Mesendoderm (in vitro differentiated cells): Measurements from ENCODE around the gene FSTL4.

Source experiments
- DNase-seq: peaks from one replicate; pipeline ENCODE4 v3.0.0; 2013
- H2AK5ac ChIP-seq: 2 replicates; pipeline ENCODE4 v1.6.1; 2013; ENCODE audit warnings: low read length, inconsistent platforms
- H2BK120ac ChIP-seq: 2 replicates; pipeline ENCODE4 v1.6.1; 2013; ENCODE audit warnings: low read depth, mild to moderate bottlenecking, low read length, moderate library complexity, mixed read lengths
- H2BK15ac ChIP-seq: replicated peaks from 2 replicates; pipeline ENCODE4 v1.6.1; 2013; ENCODE audit warnings: low read depth, mild to moderate bottlenecking, moderate library complexity
- H2BK5ac ChIP-seq: 2 replicates; pipeline ENCODE4 v1.6.1; 2013; ENCODE audit warnings: low read length, inconsistent platforms
- H3K18ac ChIP-seq: 2 replicates; pipeline ENCODE4 v1.6.1; 2013; ENCODE audit warnings: mild to moderate bottlenecking, low read length, mixed read lengths
- H3K23ac ChIP-seq: one replicate; pipeline ENCODE4 v1.6.1; 2013; ENCODE audit warnings: low read length
- H3K27ac ChIP-seq: 2 replicates; pipeline ENCODE4 v1.5.1; 2013; ENCODE audit warnings: low read depth, mild to moderate bottlenecking, inconsistent platforms, low read length, moderate library complexity
- H3K27me3 ChIP-seq: 2 replicates; pipeline ENCODE4 v1.6.1; 2013; ENCODE audit warnings: low read length, control low read depth, mild to moderate bottlenecking, inconsistent platforms; ENCODE audit not compliant: insufficient read depth, poor library complexity
- H3K36me3 ChIP-seq: 2 replicates; pipeline ENCODE4 v1.6.1; 2013; ENCODE audit warnings: low read length, inconsistent platforms; ENCODE audit not compliant: control insufficient read depth, insufficient read depth
- H3K4ac ChIP-seq: one replicate; pipeline ENCODE4 v1.6.1; 2013; ENCODE audit warnings: low read depth, mild to moderate bottlenecking, low read length, moderate library complexity
- H3K4me1 ChIP-seq: 2 replicates; pipeline ENCODE4 v1.6.1; 2013; ENCODE audit warnings: low read depth, low read length, inconsistent platforms; ENCODE audit not compliant: control insufficient read depth
- H3K4me2 ChIP-seq: 2 replicates; pipeline ENCODE4 v1.6.1; 2013; ENCODE audit warnings: low read length
- H3K4me3 ChIP-seq: 2 replicates; pipeline ENCODE4 v1.5.1; 2013; ENCODE audit warnings: mild to moderate bottlenecking, low read length
- H3K56ac ChIP-seq: one replicate; pipeline ENCODE4 v1.6.1; 2013; ENCODE audit warnings: low read length
- H3K79me1 ChIP-seq: 2 replicates; pipeline ENCODE4 v1.6.1; 2013; ENCODE audit warnings: low read length, inconsistent platforms
- H3K79me2 ChIP-seq: 2 replicates; pipeline ENCODE4 v1.6.1; 2013; ENCODE audit warnings: mild to moderate bottlenecking, low read length; ENCODE audit not compliant: control insufficient read depth, insufficient read depth
- H3K9ac ChIP-seq: 2 replicates; pipeline ENCODE4 v1.6.1; 2013; ENCODE audit warnings: low read length, inconsistent platforms
- H4K5ac ChIP-seq: one replicate; pipeline ENCODE4 v1.6.1; 2013; ENCODE audit warnings: low read length
- H4K8ac ChIP-seq: one replicate; pipeline ENCODE4 v1.6.1; 2013; ENCODE audit warnings: low read depth, mild to moderate bottlenecking, control low read depth, low read length, moderate library complexity
- WGBS: extraction: QIAGEN DNeasy Blood & Tissue Kit; methylation state at CpG from one replicate; pipeline ENCODE4 v1.1.7; 2013; ENCODE audit warnings: low lambda C conversion rate, missing lambda C conversion rate; ENCODE audit not compliant: insufficient coverage; ENCODE audit errors: extremely low coverage; 5-methylcytosine and 5-hydroxymethylcytosine counted together

FSTL4 gene

DNA sequence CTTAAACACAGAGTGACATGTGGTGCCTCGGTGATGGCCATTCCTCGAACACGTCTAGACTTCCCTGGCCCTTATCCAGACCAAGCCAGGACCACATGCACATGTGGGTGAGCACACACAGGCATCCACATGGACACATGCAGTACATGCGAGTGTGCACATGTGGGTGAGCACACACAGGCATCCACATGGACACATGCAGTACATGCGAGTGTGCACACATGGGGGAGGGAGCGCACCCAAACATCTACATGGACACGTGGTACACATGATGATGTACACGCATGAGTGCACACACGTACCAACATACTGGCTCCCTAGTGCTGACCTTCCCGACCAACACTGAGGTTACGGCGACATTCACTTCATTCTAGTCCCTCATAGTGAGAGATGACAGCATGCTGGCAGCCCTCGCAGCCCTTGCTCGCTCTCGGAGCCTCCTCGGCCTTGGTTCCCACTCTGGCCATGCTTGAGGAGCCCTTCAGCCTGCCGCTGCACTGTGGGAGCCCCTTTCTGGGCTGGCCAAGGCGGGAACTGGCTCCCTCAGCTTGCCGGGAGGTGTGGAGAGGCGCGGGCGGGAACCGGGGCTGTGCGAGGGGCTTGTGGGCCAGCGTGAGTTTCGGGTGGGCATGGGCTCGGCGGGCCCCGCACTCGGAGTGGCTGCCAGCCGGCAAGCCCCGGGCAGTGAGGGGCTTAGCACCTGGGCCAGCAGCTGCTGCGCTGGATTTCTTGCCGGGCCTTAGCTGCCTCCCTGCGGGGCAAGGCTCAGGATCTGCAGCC, 373.7 kb downstream of the FSTL4 start:
- H3K23ac ChIP-seq = no peak overlapping the region
- H2BK5ac ChIP-seq = no peak overlapping the region
- H3K27ac ChIP-seq = no peak overlapping the region
- no peak overlapping the region for H4K8ac ChIP-seq
- H3K4me3 ChIP-seq = no peak overlapping the region
- no peak for DNase-seq
- no peak overlapping the region for H4K5ac ChIP-seq
- H2BK15ac ChIP-seq = no peak overlapping the region
- WGBS = no CpG with 5 or more reads among the region's 35 CpGs
- no peaks in the 10 kb centered on the region for H3K79me1 ChIP-seq
- H2BK120ac ChIP-seq = no peak overlapping the region
- H2AK5ac ChIP-seq = no peak overlapping the region
- H3K36me3 ChIP-seq = no peaks in the 10 kb centered on the region
- no peak overlapping the region for H3K4ac ChIP-seq
- no peak overlapping the region for H3K18ac ChIP-seq
- H3K9ac ChIP-seq = no peak overlapping the region
- no peak overlapping the region for H3K4me2 ChIP-seq
- no peak overlapping the region for H3K56ac ChIP-seq
- H3K27me3 ChIP-seq = no peaks in the 10 kb centered on the region
- no peaks in the 10 kb centered on the region for H3K4me1 ChIP-seq
- no peaks in the 10 kb centered on the region for H3K79me2 ChIP-seq

- H3K4me2 ChIP-seq = no peak overlapping the region
- no peak overlapping the region for H3K23ac ChIP-seq
- H3K27ac ChIP-seq = no peak overlapping the region
- no CpG with 5 or more reads among the region's 12 CpGs for WGBS
- H2BK15ac ChIP-seq = no peak overlapping the region
- H3K4ac ChIP-seq = no peak overlapping the region
- H3K79me1 ChIP-seq = no peaks in the 10 kb centered on the region
- no peak overlapping the region for H3K18ac ChIP-seq
- no peak overlapping the region for H2BK120ac ChIP-seq
- H3K9ac ChIP-seq = no peak overlapping the region
- H2BK5ac ChIP-seq = no peak overlapping the region
- no peaks in the 10 kb centered on the region for H3K36me3 ChIP-seq
- no peak overlapping the region for H4K8ac ChIP-seq
- no peaks in the 10 kb centered on the region for H3K4me1 ChIP-seq
- DNase-seq = no peak
- no peaks in the 10 kb centered on the region for H3K79me2 ChIP-seq
- H2AK5ac ChIP-seq = no peak overlapping the region
- no peak overlapping the region for H3K4me3 ChIP-seq
- no peak overlapping the region for H3K56ac ChIP-seq
- no peaks in the 10 kb centered on the region for H3K27me3 ChIP-seq
- no peak overlapping the region for H4K5ac ChIP-seq
Measured at GRCh38 chr5:133236976-133237375, 375.4 kb downstream of the FSTL4 start.

DNA sequence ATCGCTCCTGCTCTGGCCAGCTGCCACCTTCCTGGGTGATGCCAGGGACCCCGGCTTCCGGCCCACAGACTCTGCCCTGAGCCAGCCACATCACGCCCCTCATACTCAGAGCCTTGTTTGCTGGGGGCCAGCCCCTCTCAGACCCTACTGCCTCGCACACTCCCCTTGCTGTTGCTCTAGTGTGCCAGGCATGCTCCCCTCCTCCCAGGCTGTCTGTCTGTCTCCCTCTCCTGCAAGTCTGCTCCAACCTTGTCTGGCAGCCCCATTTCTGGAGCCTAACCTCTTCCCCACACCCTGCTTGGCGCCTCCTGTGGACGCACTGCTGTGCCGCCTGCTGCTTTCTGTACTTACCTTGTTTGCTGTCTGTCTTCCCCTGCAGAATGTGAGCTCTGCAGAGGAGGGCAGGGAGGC, 375.8 kb downstream of the FSTL4 start:
- Histone ChIP-seq H3K36me3 (no peaks in the 10 kb centered on the region), H2BK5ac (no peak overlapping the region), H2AK5ac (no peak overlapping the region), H3K4me1 (no peaks in the 10 kb centered on the region), H3K4ac (no peak overlapping the region), H3K23ac (no peak overlapping the region), H3K4me2 (no peak overlapping the region), H3K56ac (no peak overlapping the region), H3K27me3 (no peaks in the 10 kb centered on the region), H4K5ac (no peak overlapping the region), H3K4me3 (no peak overlapping the region), H3K27ac (no peak overlapping the region), H4K8ac (no peak overlapping the region), H3K9ac (no peak overlapping the region), H2BK120ac (no peak overlapping the region), H3K79me2 (no peaks in the 10 kb centered on the region), H3K79me1 (no peaks in the 10 kb centered on the region), H2BK15ac (no peak overlapping the region), H3K18ac (no peak overlapping the region)
- WGBS = no CpG with 5 or more reads among the region's 8 CpGs
- DNase-seq = no peak

- DNase-seq = peak; percentile 32
- Histone ChIP-seq H3K27ac (no peak overlapping the region), H2BK15ac (no peak overlapping the region), H2AK5ac (no peak overlapping the region), H3K4me1 (no peaks in the 10 kb centered on the region), H3K56ac (no peak overlapping the region), H2BK120ac (no peak overlapping the region), H2BK5ac (no peak overlapping the region), H3K79me2 (no peaks in the 10 kb centered on the region), H3K27me3 (no peaks in the 10 kb centered on the region), H3K36me3 (no peaks in the 10 kb centered on the region), H4K8ac (no peak overlapping the region), H3K18ac (no peak overlapping the region), H3K4me3 (no peak overlapping the region), H3K23ac (no peak overlapping the region), H4K5ac (no peak overlapping the region), H3K4ac (no peak overlapping the region), H3K9ac (no peak overlapping the region), H3K4me2 (no peak overlapping the region), H3K79me1 (no peaks in the 10 kb centered on the region)
- WGBS = no CpG with 5 or more reads among the region's 9 CpGs
Measured at GRCh38 chr5:133235696-133236426, 376.5 kb downstream of the FSTL4 start.

- H2AK5ac ChIP-seq = no peak overlapping the region
- H3K27me3 ChIP-seq = no peaks in the 10 kb centered on the region
- DNase-seq = no peak
- WGBS = no CpG with 5 or more reads among the region's 6 CpGs
- H3K56ac ChIP-seq = no peak overlapping the region
- no peaks in the 10 kb centered on the region for H3K4me1 ChIP-seq
- no peak overlapping the region for H3K4ac ChIP-seq
- no peaks in the 10 kb centered on the region for H3K79me1 ChIP-seq
- H3K9ac ChIP-seq = no peak overlapping the region
- H3K4me3 ChIP-seq = no peak overlapping the region
- H4K5ac ChIP-seq = no peak overlapping the region
- no peak overlapping the region for H2BK120ac ChIP-seq
- no peak overlapping the region for H3K18ac ChIP-seq
- H3K23ac ChIP-seq = no peak overlapping the region
- no peak overlapping the region for H4K8ac ChIP-seq
- no peaks in the 10 kb centered on the region for H3K36me3 ChIP-seq
- no peak overlapping the region for H3K27ac ChIP-seq
- H2BK5ac ChIP-seq = no peak overlapping the region
- no peak overlapping the region for H2BK15ac ChIP-seq
- no peaks in the 10 kb centered on the region for H3K79me2 ChIP-seq
- H3K4me2 ChIP-seq = no peak overlapping the region
Measured at GRCh38 chr5:133234911-133235310, 377.4 kb downstream of the FSTL4 start.
